Fibroblast of lung (primary cell): Measurements from ENCODE around the gene OR5K2.

Source experiments
- CTCF ChIP-seq, 2 donors: IDR thresholded peaks in 1 of 2; conservative IDR thresholded peaks in 1 of 2; 1 replicate in 1 of 2; 2 replicates in 1 of 2; pipeline ENCODE4 v1.5.1; 2011 to 2012; ENCODE audit warnings: low read length in 2 of 2, control low read depth in 1 of 2, inconsistent platforms in 1 of 2, low read depth in 1 of 2, mild to moderate bottlenecking in 1 of 2
- EZH2 ChIP-seq: IDR thresholded peaks from 2 replicates; pipeline ENCODE4 v1.5.1; 2012; ENCODE audit warnings: low read length, control low read depth, mild to moderate bottlenecking; ENCODE audit errors: missing control alignments

GRCh38 chr3:98529856-98530459 is 32.5 kb downstream of the OR5K2 start:
- TF ChIP-seq CTCF (conservative IDR thresholded peaks at IDR 0.05 in 1 of 2, IDR thresholded peaks at IDR 0.05 in 1 of 2; ENCODE audit: low read depth in 1 of 2, low read length in 2 of 2) (no peak), EZH2 (no peak)
